Dendritic cell treated with granulocyte-macrophage colony-stimulating factor and Interleukin-4, amounts not matched to agents 40 ng/mL and 50 ng/mL, for 4 days (primary cell): ENCODE results near the gene CNTNAP1.
"Not testable (repeated sequence)": the region's sequence is repeated elsewhere in the genome, so short reads cannot be mapped to it uniquely, and the experiment has no call there.

Source experiments
- H3K27ac Mint-ChIP-seq: one replicate; pipeline ENCODE4 v1.8.0; 2022; ENCODE audit warnings: mild to moderate bottlenecking, mixed read lengths
- H3K27me3 Mint-ChIP-seq: one replicate; pipeline ENCODE4 v1.8.0; 2022; ENCODE audit warnings: mild to moderate bottlenecking, mixed read lengths
- H3K36me3 Mint-ChIP-seq: one replicate; pipeline ENCODE4 v1.8.0; 2022; ENCODE audit warnings: low read depth, mixed read lengths
- H3K4me1 Mint-ChIP-seq: one replicate; pipeline ENCODE4 v1.8.0; 2022; ENCODE audit warnings: low read depth, mixed read lengths
- H3K4me3 Mint-ChIP-seq: one replicate; pipeline ENCODE4 v1.8.0; 2022; ENCODE audit warnings: mild to moderate bottlenecking, moderate library complexity, mixed read lengths
- H3K9me3 Mint-ChIP-seq: one replicate; pipeline ENCODE4 v1.8.0; 2022; ENCODE audit warnings: mixed read lengths
- intact Hi-C: fragments of 100-400 bp; cut with micrococcal nuclease; formaldehyde crosslinking; loops from one replicate; pipeline ENCODE4 v1.15.0; 2022

The CNTNAP1 gene

DNA sequence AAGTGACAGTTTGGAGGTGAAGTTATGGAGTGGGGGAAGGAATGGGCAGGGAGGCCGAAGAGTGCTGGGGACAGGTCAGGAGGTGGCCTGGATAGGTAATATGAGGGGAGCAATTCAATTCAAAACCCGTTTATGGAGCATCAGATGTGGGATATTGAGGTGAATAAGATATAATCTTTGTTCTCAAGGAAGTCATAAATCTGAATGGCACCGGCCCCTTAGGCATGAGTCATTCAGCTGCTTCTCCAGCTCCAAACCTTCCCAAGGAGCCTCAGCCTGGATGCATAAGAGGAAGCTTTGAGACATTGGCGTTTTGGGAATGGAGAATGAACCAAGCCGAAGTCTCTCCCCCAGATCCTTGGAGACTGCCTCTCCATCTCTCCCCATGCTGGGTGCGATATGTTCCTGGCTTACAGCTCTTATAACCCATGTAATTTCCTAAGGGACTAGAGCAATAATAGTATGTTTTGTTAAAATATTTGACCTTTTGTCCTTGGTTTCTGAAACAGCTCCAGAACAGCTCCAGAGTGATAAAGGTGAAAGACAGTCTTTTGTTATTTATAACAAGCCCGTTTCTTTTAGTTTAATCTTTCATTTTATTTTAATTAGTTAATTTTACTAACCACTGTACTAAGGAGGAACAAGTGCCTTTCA, 21.5 kb upstream of the CNTNAP1 start:
- no peak overlapping the region for H3K27ac Mint-ChIP-seq
- peaks cover 8% of the 10 kb centered on the region for H3K36me3 Mint-ChIP-seq
- H3K4me1 Mint-ChIP-seq: peaks cover 22% of the 10 kb centered on the region
- H3K4me3 Mint-ChIP-seq: no peak overlapping the region
- intact Hi-C loops: no loop called here
- peaks cover 7% of the 10 kb centered on the region for H3K9me3 Mint-ChIP-seq
- H3K27me3 Mint-ChIP-seq: peaks cover 24% of the 10 kb centered on the region

DNA sequence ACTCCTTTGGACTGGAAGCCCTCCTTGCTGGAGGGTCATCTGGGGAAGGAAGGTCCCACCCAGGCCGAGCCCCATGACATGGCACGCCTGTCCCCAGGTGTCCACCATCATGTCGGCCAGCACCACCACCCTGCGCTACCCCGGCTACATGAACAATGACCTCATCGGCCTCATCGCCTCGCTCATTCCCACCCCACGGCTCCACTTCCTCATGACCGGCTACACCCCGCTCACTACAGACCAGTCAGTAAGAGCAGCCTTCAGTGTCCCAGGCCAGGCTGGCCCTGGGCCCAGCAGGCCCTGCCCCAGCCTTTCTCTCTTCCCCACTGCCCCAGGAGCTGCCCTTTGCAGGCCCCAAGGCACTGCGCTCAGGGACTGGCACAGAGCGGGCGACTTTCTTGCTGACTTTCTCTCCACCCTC, 16.7 kb upstream of the CNTNAP1 start:
- Mint-ChIP-seq H3K4me3 (no peak overlapping the region), H3K9me3 (no peaks in the 10 kb centered on the region), H3K27me3 (peaks cover 22% of the 10 kb centered on the region), H3K36me3 (peaks cover 28% of the 10 kb centered on the region), H3K27ac (no peak overlapping the region), H3K4me1 (peaks cover 5% of the 10 kb centered on the region)
- intact Hi-C loops: no loop called here

DNA sequence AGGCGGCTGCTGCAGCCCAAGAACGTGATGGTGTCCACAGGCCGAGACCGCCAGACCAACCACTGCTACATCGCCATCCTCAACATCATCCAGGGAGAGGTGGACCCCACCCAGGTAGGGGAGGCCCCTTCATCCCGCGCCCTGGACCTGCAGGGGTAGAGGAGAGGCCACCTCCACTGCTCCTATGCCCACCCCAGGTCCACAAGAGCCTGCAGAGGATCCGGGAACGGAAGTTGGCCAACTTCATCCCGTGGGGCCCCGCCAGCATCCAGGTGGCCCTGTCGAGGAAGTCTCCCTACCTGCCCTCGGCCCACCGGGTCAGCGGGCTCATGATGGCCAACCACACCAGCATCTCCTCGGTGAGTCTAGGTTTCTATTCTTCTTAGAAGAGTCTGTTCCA, 16.2 kb upstream of the CNTNAP1 start:
- H3K4me3 Mint-ChIP-seq, intact Hi-C loops, H3K9me3 Mint-ChIP-seq, H3K4me1 Mint-ChIP-seq, H3K27ac Mint-ChIP-seq: not testable (repeated sequence)
- peaks cover 27% of the 10 kb centered on the region for H3K27me3 Mint-ChIP-seq
- H3K36me3 Mint-ChIP-seq: peaks cover 28% of the 10 kb centered on the region

DNA sequence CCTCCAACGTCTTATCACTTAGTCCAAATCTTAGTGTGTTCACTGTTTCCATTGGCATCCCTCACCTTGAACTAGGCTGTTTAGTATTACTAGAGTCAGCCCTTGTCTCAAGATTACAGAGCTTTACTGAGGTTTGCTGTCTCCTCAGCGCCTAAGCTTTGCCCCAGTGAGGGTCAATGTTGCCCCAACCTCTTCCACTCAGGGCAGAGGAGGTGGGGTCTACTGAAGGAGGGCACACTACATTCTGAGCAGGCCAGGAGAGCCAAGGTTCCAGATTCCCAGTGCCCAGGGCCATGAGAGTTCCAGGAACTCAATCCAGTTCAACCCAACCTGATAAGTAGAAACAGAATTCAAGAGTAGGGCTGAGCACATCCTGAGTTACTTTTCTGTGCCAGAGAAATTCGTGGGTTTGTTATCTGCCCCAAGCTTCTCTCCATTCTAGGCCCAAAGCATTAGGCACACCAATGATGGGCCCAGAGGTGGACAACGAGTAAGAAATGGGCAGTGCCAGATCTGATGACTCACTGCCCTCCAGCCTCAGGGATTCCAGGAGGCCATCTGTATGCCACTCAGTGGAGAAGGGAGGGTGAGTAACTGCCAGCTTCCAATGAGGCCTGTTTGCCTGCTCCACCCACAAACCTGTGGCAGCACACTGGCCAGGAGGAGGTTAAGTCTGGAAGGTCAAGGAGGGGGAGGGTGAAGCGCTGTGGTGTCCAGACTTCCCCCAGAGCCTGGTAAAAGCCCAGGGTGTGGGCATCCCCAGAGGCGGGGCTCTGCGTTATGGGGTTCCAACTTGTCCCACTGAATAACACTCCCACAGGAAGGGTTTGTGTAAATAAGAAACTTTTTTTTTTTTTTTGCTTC, 15.0 kb upstream of the CNTNAP1 start:
- H3K27ac Mint-ChIP-seq: no peak overlapping the region
- H3K27me3 Mint-ChIP-seq: peaks cover 39% of the 10 kb centered on the region
- intact Hi-C loops: no loop called here
- no peak overlapping the region for H3K4me3 Mint-ChIP-seq
- H3K9me3 Mint-ChIP-seq: no peaks in the 10 kb centered on the region
- H3K4me1 Mint-ChIP-seq: peaks cover 18% of the 10 kb centered on the region
- peaks cover 28% of the 10 kb centered on the region for H3K36me3 Mint-ChIP-seq

DNA sequence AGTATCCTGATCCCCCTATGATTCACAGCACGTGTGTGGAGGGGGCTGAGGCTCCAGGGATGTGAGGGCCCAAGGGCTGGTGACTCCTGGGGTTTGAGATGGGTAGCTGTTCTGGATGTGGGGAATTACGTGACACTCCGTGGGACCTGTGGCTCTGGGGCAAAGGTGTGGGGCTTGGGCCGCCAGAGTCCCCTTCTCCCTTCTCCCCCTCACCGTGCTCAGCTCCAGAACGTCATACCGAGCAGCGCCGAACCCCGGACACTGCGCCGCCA, 12.7 kb upstream of the CNTNAP1 start:
- peak overlapping the region; percentile 18 for H3K4me3 Mint-ChIP-seq

DNA sequence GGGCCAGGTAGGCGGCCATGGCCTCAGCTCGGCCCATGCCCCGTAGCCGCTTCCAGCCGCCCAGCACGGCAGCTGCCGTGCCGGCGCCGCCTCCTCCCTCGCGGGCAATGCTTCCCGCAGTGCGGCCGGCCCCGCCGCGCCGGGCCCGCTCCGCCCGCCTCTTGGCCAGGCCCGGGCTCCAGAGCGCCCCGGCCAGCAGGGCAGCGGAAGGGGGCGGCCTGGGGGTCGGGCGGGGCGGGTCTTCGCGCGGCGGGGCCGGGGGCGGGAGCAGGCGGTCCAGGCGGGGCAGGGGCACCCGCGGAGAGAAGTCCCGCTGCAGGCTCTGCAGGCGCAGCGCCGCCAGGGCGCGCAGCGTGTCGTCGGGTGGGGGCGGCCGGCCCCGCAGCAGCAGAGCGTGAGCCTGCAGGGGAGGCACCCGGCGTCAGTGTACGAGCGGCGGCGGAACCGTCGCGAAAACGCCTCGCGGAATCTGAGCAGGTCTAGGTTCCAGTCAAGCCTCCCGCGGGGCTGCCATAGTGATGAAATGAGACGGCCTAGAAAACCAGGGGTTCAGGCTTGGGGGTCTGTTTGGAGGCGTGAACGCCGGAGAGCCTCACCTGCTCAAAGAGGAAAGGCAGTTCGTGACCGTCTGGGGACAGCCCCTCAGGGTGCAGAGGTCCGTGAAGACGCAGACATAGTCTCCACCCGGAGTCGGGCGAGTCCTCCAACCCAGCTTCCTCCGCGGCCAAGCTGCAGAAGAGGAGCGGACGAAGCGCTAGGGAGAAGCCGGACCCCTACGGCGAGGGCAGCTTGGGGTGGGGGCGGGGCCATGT, 12.1 kb upstream of the CNTNAP1 start:
- intact Hi-C loops: no loop called here
- peaks cover 67% of the 10 kb centered on the region for H3K27me3 Mint-ChIP-seq
- no peak overlapping the region for H3K27ac Mint-ChIP-seq
- H3K36me3 Mint-ChIP-seq: peaks cover 27% of the 10 kb centered on the region
- H3K4me3 Mint-ChIP-seq: peak overlapping the region; percentile 63
- H3K4me1 Mint-ChIP-seq: peaks cover 28% of the 10 kb centered on the region
- H3K9me3 Mint-ChIP-seq: no peaks in the 10 kb centered on the region

More for the DNA sequence above, 12.7 kb upstream of the CNTNAP1 start:
- no peak overlapping the region for H3K27ac Mint-ChIP-seq
- peaks cover 25% of the 10 kb centered on the region for H3K4me1 Mint-ChIP-seq
- peaks cover 28% of the 10 kb centered on the region for H3K36me3 Mint-ChIP-seq
- H3K9me3 Mint-ChIP-seq: no peaks in the 10 kb centered on the region
- peaks cover 61% of the 10 kb centered on the region for H3K27me3 Mint-ChIP-seq
- intact Hi-C loops: no loop called here

DNA sequence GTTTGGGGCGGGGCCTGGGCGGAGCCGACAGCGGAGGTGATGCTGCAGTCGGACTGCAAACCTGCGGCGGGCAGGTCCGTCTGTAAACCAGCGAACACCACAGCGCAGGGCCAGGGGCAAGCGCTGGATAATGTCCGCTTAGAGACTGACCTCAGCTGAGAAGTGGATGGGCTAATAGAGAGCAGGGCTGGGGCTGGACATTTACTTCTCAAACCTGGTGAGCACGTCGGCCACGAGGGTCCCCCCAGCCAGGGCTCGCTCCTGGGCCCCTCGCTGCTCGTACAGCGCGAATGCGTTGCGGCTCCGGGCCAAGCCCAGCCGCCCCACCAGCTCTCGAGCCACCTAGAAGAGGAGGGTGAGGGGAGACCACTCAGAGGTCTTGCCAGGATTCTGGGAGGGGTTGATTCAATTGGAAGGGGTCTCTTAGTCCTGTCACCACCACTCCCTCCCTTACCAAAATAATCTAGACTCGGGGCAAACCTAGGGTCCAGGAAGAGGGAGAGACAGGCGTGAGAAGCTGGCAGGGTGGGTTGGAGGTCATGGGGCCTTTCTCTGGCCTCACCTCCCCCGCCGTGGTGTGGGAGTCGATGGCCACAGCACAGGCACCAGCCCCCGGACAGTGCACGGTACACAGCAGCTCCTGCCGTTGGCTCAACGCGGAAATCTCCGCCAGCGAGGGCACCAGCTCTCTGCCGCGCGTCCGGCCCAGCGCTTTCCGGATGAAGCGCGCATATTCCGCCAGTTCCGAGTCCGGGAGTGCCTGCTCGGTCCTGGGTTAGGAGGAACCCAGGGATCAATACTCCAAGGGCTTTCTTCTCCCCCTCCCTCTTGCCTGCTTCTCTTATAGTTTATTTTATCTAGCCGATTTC, 11.3 kb upstream of the CNTNAP1 start:
- peaks cover 74% of the 10 kb centered on the region for H3K27me3 Mint-ChIP-seq
- peaks cover 33% of the 10 kb centered on the region for H3K4me1 Mint-ChIP-seq
- peaks cover 18% of the 10 kb centered on the region for H3K36me3 Mint-ChIP-seq
- H3K27ac Mint-ChIP-seq: no peak overlapping the region
- no peaks in the 10 kb centered on the region for H3K9me3 Mint-ChIP-seq
- intact Hi-C loops: no loop called here
- H3K4me3 Mint-ChIP-seq: peak overlapping the region; percentile 63

DNA sequence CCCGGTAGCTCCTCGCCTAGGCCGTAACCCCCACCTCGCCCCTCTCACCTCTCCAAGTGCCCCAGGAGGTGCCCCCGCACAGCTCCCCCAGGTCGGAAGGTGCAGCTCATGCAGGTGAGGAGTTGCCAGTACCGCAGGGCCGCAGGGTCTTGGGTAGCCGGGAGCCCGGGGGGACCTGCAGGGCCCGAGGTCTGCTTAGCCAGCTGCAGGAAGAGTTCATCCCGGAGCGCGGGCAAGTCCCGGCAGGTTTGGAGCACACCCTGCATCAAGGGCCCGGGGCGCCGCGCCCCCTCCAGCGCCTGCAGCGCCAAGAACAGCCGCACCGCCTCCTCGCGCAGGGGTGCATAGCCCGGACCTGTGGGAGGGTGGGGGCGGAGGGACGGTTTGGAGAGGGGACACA, 10.3 kb upstream of the CNTNAP1 start:
- H3K9me3 Mint-ChIP-seq: no peaks in the 10 kb centered on the region
- intact Hi-C loops: no loop called here
- H3K36me3 Mint-ChIP-seq: peaks cover 12% of the 10 kb centered on the region
- no peak overlapping the region for H3K27ac Mint-ChIP-seq
- peaks cover 40% of the 10 kb centered on the region for H3K4me1 Mint-ChIP-seq
- peaks cover 83% of the 10 kb centered on the region for H3K27me3 Mint-ChIP-seq
- H3K4me3 Mint-ChIP-seq: no peak overlapping the region

DNA sequence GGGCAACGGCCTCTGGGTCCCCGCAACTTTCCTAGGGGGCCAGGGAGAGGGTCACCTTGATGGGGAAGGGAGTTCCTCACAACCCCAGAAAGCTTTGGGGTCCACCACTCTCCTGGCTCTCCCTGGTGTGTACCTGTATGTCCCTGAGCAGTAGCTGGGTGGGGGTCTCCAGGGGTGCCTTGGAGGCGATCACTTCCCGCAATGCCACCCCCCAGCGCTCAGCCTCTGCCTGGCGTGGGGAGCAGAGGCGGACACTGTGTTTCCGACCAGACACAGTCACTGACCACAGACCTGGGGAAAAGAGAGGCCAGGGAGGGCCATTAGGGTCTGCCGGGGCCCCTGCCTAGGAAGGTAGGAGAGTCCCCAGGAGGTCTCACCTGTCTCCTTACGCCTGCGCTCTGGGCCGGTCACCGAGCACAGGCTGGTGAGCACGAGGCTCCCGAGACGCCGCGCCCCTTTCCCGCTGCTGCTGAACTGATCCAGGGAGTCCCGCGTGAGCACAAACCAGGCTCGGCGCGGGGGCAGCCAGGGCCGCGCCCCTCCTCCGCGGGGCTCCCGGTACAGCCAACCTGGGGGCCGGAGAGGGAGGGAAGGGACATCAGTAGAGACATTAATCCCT, 9.0 kb upstream of the CNTNAP1 start:
- Mint-ChIP-seq H3K27ac (no peak overlapping the region), H3K4me3 (no peak overlapping the region), H3K27me3 (peaks cover 81% of the 10 kb centered on the region), H3K4me1 (peaks cover 50% of the 10 kb centered on the region), H3K36me3 (peaks cover 12% of the 10 kb centered on the region), H3K9me3 (no peaks in the 10 kb centered on the region)
- intact Hi-C loops: no loop called here

DNA sequence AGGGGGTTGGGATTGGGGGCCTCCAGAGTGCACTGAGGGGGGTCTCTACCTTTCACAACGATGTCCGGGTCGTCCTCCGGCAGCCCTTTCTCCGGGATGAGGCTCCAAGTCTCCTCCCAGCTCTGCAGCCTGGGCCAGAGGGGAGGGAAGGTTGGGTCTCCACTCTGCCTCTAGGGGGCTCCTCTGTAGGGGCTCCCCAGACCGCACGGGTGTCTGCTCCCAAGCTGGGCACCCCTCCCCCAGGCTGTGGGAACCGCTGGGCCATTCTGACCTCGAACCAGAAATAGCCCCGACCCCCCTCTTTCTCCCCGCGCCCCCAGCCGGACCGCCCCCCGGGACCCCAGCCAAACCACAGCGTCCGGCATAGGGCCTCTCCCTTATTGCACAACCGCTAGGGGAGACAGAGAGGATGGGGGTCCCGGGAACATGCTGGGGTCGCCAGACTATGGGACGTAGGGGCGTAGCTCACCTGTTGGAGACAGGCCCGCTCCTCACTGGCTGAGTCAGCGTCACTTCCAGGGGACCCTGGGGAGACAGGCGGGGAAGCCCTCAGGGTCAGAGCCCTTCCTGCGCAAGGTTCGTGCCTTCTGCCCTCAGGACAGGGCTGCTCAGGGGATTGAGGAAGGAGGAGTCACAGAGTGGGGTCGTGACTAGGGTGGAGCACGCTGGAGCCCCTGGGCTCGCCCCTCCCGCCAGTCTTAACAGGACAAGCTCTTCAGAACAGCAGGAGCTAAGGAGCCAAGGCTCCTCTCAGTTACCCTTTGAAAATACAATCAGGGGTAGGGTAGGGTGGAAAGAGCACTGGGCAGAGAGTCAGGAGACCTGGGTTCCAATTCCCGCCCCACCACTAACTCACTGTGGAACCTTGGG, 8.2 kb upstream of the CNTNAP1 start:
- Mint-ChIP-seq H3K36me3 (peaks cover 7% of the 10 kb centered on the region), H3K27ac (peak overlapping the region; percentile 27), H3K4me3 (no peak overlapping the region), H3K4me1 (peaks cover 53% of the 10 kb centered on the region), H3K9me3 (no peaks in the 10 kb centered on the region), H3K27me3 (peaks cover 74% of the 10 kb centered on the region)
- intact Hi-C loops: no loop called here

DNA sequence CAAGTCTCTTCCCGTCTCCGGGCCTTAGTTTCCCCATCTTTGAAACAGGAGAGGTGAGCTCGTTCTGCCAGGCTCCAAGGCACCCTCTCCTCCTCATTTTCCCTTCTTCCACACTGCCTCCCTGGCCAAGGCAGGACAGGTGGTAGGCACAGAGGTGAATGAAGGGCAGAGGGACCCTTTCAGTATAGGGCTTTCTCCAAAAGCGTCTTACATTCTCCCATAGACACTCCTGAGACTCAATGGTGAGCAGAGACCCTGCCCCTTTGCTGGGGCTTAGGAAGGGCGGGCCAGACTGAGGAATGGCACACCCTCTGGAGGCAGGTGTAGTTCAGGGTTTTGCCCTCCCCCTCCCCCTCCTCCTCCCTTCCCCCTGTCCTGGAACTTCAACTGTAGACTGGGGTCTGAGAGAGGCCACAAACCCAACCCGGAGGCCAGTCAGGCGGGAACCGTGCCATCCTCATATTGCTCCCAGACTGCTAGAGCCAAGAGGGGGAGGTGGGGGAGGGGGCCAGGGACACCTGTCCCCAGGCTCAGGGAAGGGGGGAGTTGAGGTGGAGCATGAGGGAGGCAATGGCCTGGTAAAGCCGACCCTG, 7.5 kb upstream of the CNTNAP1 start:
- H3K27me3 Mint-ChIP-seq: peaks cover 68% of the 10 kb centered on the region
- no peaks in the 10 kb centered on the region for H3K36me3 Mint-ChIP-seq
- intact Hi-C loops: no loop called here
- H3K4me3 Mint-ChIP-seq: no peak overlapping the region
- peaks cover 58% of the 10 kb centered on the region for H3K4me1 Mint-ChIP-seq
- H3K9me3 Mint-ChIP-seq: no peaks in the 10 kb centered on the region
- peak overlapping the region; percentile 27 for H3K27ac Mint-ChIP-seq

DNA sequence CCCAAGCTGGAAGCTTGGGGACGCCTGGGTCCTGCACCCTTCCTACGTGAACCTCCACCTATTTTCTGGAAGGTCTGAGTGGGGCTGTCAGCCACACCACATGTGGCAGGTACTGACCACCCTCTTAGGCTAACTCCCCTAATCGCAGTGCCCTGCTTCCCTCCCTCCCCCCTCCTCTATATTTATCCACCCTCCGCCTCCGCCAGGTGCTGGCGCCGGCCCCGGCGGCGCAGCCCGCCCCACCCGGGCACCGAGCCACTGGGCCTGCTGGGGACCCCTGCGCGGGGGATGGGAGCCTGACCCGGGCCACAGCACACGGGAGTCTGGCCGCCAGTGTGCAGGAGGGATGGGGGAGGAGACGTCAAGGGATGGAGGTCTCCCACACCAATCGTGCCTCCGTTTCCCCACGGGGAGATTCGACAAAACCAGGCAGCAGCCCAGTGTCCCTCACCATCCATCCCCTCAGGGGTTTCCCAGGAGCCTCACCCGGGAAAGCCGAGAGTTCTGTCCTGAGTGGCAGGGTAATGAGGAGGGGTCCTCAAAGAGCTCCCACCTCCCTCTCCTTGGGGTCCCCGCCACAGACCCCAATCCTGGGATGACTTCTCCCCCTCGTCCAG, 6.9 kb upstream of the CNTNAP1 start:
- peak overlapping the region; percentile 95 for H3K27ac Mint-ChIP-seq
- intact Hi-C loops: no loop called here
- no peaks in the 10 kb centered on the region for H3K9me3 Mint-ChIP-seq
- H3K4me1 Mint-ChIP-seq: peaks cover 59% of the 10 kb centered on the region
- H3K27me3 Mint-ChIP-seq: peaks cover 69% of the 10 kb centered on the region
- H3K36me3 Mint-ChIP-seq: no peaks in the 10 kb centered on the region
- peak overlapping the region; percentile 87 for H3K4me3 Mint-ChIP-seq
